C4-2B (cell line): ENCODE results near the gene HNRNPK.

ENCODE experiments used
- H3K27ac ChIP-seq: fragments of 450-650 bp; 2 replicates; pipeline ENCODE4 v1.5.1; 2017
- CTCF ChIP-seq: fragments of 450-650 bp; conservative IDR thresholded peaks from 2 replicates; pipeline ENCODE4 v1.5.1; 2017; ENCODE audit warnings: mild to moderate bottlenecking
- ZFX ChIP-seq: fragments of 450-650 bp; IDR thresholded peaks from 2 replicates; pipeline ENCODE4 v1.6.1; 2017

The HNRNPK gene

GRCh38 chr9:83987402-83987791 is 7.4 kb upstream of the HNRNPK start:
- TF ChIP-seq CTCF (no peak), ZFX (no peak)
- peak overlapping the region; percentile 75 for H3K27ac ChIP-seq

- H3K27ac ChIP-seq, result peak overlapping the region; percentile 75
- TF ChIP-seq CTCF (no peak), ZFX (no peak)
These were observed 6.9 kb upstream of the HNRNPK start for GRCh38 chr9:83986765-83987401.

- no peak for TF ChIP-seq ZFX
- TF ChIP-seq CTCF, result no peak
- peak overlapping the region; percentile 46; the same call in 1 of the 2 replicates for H3K27ac ChIP-seq
These were observed 6.2 kb upstream of the HNRNPK start for GRCh38 chr9:83986195-83986594.

- TF ChIP-seq CTCF (no peak), ZFX (peak; percentile 38; the same call in 1 of the 2 replicates)
- peak overlapping the region; percentile 100 for H3K27ac ChIP-seq
These were observed 1.3 kb upstream of the HNRNPK start for GRCh38 chr9:83981126-83981871.

- peak within 1 kb of the TSS; percentile 100 for H3K27ac ChIP-seq
- TF ChIP-seq ZFX (peak; percentile 86), CTCF (peak; percentile 17)
These were observed 545 bp upstream of the HNRNPK start, which contains the start of gene RMI1 for GRCh38 chr9:83980395-83981125. TSS of gene RMI1 (plus strand) at chr9:83980805. CDS start at chr9:84000987, 20,182 bp downstream.

- peak overlapping the region; percentile 100 for H3K27ac ChIP-seq
- TF ChIP-seq CTCF (no peak), ZFX (no peak)
These were observed 813 bp downstream of the HNRNPK start for GRCh38 chr9:83978992-83979811.
